ENCODE data around the gene PTTG1IP. TPM values are rescaled to one million over a fixed set of nuclear protein-coding genes. Genes with fewer than 3 reads are reported as not detected.
A peak's percentile ranks its signal among the peaks of the same experiment; 100 is the strongest.

Gene PTTG1IP
- total and polyA plus RNA-seq, 2 donors from 2014 or later, result 187 to 378 TPM

DNA sequence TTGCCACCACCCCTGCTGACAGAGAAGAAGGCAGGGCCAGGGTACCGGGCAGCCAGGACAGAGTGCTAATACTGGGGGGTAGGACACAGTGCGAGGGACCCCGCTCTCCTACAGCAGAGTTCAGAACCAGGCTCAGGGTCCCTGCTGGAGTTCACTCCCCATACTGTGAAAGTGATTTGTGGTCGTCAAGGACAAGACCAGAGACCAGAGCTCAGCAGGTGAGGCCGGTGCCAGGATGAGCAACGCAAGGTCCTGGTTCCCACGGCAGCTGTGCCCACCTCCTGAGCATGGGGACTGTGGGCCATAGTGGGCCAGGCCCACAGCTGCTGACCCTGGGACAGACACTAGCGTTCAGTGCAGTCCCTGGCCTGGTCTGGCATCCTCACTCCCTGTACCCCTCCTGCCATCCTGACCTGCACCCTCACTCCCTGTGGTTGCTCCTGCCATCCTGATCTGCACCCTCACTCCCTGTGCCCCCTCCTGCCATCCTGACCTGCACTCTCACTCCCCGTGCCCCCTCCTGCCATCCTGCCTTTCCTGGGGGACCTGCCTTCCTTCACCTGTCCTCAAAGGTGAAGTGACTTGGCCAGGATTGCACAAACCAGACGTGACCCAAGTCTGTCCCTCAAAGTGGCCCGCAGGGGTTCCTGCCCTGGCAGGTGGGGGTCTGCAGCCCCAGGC lies 13.8 kb upstream of the PTTG1IP start:
- H3K9ac ChIP-seq (ENCODE audit: low read length in 3 of 3), result no peak overlapping the region
- DNase-seq (no peak), FAIRE-seq (no peak)
- no peak overlapping the region for H3K4me3 ChIP-seq (ENCODE audit: low read length in 3 of 3)
- no peak overlapping the region for H3K27ac ChIP-seq (ENCODE audit: low read depth in 2 of 2, low read length in 2 of 2)
- intact Hi-C loops (cut with DNase I), result no loop called here
- no peaks in the 10 kb centered on the region for H3K36me3 ChIP-seq (ENCODE audit: control insufficient read depth in 2 of 3, insufficient read depth in 3 of 3, low read length in 3 of 3)
- no peaks in the 10 kb centered on the region for H3K27me3 ChIP-seq (ENCODE audit: control insufficient read depth, insufficient read depth, low read length)
- TF ChIP-seq, protein P1, sequence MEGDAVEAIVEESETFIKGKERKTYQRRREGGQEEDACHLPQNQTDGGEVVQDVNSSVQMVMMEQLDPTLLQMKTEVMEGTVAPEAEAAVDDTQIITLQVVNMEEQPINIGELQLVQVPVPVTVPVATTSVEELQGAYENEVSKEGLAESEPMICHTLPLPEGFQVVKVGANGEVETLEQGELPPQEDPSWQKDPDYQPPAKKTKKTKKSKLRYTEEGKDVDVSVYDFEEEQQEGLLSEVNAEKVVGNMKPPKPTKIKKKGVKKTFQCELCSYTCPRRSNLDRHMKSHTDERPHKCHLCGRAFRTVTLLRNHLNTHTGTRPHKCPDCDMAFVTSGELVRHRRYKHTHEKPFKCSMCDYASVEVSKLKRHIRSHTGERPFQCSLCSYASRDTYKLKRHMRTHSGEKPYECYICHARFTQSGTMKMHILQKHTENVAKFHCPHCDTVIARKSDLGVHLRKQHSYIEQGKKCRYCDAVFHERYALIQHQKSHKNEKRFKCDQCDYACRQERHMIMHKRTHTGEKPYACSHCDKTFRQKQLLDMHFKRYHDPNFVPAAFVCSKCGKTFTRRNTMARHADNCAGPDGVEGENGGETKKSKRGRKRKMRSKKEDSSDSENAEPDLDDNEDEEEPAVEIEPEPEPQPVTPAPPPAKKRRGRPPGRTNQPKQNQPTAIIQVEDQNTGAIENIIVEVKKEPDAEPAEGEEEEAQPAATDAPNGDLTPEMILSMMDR (IDR thresholded peaks at IDR 0.05; ENCODE audit: borderline replicate concordance, extremely low read depth, insufficient read depth), result no peak
- no peaks in the 10 kb centered on the region for H3K9me3 ChIP-seq (ENCODE audit: control insufficient read depth in 2 of 3, insufficient read depth in 1 of 3, low read length in 3 of 3)
- H3K4me1 ChIP-seq (ENCODE audit: control insufficient read depth in 2 of 3, insufficient read depth in 2 of 3, low read depth in 1 of 3, low read length in 3 of 3), result peaks cover 0 to under 1% (median 0%) of the 10 kb centered on the region in 3 donors

DNA sequence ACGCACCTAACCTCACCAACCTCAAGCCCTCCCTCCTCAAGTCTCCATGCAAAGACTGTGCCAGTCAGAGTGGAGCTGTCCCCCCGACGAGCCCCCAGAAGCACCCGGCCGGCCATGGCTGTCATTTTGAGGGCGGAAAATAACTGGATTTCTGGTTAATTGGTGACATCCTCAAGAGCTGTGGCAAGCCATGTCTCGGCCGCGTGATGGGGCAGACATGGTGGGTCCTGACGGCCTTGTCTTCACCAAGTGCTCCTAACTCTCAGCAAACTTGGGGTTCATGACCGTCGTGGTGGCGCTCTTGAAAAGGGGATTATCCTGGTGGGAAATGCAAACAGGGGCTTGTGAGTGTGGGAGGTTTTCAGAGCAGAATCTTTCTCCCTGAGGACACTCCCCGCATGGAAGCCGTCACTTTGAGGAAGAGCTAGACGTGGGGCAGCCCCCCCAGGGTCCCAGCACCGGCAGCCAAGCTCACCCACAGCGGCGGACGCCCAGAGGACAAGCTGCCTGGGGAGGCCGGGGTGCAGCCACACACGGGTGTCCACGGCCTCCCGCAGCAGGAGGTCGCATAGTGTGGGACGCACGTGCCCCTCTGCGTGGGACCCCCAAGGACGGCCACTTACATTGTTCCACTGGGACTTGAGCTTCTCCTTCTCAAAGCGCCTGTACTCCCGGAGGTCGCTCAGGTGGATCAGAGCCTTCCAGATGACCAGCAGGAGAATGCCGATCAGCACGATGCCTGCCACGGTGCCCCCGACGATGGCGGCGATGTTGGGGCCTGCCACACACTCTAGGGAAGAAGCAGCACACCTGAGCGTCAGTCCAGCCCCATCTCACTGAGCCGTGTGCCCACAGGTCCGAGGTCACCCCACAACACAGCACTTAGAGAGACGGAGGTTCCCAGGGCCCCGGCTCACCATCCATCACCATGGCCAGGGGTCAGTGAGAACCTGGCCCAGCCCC lies 12.9 kb upstream of the PTTG1IP start:
- intact Hi-C loops (cut with DNase I), result no loop called here
- TF ChIP-seq, protein P1 (IDR thresholded peaks at IDR 0.05; ENCODE audit: borderline replicate concordance, extremely low read depth, insufficient read depth), result no peak

DNA sequence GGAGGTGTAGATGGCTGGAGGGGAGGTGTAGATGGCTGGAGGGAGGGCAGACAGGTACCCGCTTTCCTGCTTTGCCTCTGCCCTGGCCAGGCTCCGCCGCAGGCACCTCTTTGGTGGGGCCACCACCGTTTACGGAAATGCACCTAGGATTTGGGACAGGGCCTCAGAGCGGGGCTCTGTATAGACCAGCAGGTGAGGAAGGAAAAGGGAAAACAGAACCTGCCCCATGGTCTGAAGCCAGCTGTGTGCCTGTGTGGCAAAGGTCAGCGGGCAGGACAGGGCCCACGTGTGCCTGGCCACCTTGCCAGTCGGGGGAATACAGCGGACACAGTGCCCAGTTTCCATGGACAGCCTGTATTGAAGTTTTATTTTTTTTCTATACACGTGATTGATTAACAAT lies 12.1 kb upstream of the PTTG1IP start:
- TF ChIP-seq, protein P1 (IDR thresholded peaks at IDR 0.05; ENCODE audit: borderline replicate concordance, extremely low read depth, insufficient read depth), result no peak
- Histone ChIP-seq H3K9me3 (ENCODE audit: control insufficient read depth in 2 of 3, insufficient read depth in 1 of 3, low read length in 3 of 3) (no peaks in the 10 kb centered on the region), H3K9ac (ENCODE audit: low read length in 3 of 3) (no peak overlapping the region), H3K27me3 (ENCODE audit: control insufficient read depth, insufficient read depth, low read length) (no peaks in the 10 kb centered on the region), H3K4me1 (ENCODE audit: control insufficient read depth in 2 of 3, insufficient read depth in 2 of 3, low read depth in 1 of 3, low read length in 3 of 3) (peaks cover 0 to 11% (median 7%) of the 10 kb centered on the region in 3 donors), H3K4me3 (ENCODE audit: low read length in 3 of 3) (no peak overlapping the region), H3K27ac (ENCODE audit: low read depth in 2 of 2, low read length in 2 of 2) (no peak overlapping the region), H3K36me3 (ENCODE audit: control insufficient read depth in 2 of 3, insufficient read depth in 3 of 3, low read length in 3 of 3) (no peaks in the 10 kb centered on the region)
- intact Hi-C loops (cut with DNase I), result no loop called here
- no peak for FAIRE-seq
- DNase-seq, result no peak

More for the DNA sequence above, 12.9 kb upstream of the PTTG1IP start:
- H3K9me3 ChIP-seq (ENCODE audit: control insufficient read depth in 2 of 3, insufficient read depth in 1 of 3, low read length in 3 of 3), result no peaks in the 10 kb centered on the region
- H3K36me3 ChIP-seq (ENCODE audit: control insufficient read depth in 2 of 3, insufficient read depth in 3 of 3, low read length in 3 of 3), result no peaks in the 10 kb centered on the region
- H3K9ac ChIP-seq (ENCODE audit: low read length in 3 of 3), result no peak overlapping the region
- DNase-seq (peak in 1 of 5 donors; percentile 32), FAIRE-seq (no peak)
- peaks cover 0 to 7% (median 5%) of the 10 kb centered on the region in 3 donors for H3K4me1 ChIP-seq (ENCODE audit: control insufficient read depth in 2 of 3, insufficient read depth in 2 of 3, low read depth in 1 of 3, low read length in 3 of 3)
- H3K4me3 ChIP-seq (ENCODE audit: low read length in 3 of 3), result no peak overlapping the region
- H3K27me3 ChIP-seq (ENCODE audit: control insufficient read depth, insufficient read depth, low read length), result no peaks in the 10 kb centered on the region
- no peak overlapping the region for H3K27ac ChIP-seq (ENCODE audit: low read depth in 2 of 2, low read length in 2 of 2)
